Fibroblast of the conjunctiva (primary cell): ENCODE data around the gene RCVRN.
"Not testable (repeated sequence)": the region's sequence is repeated elsewhere in the genome, so short reads cannot be mapped to it uniquely, and the experiment has no call there.

Source experiments
- DNase-seq: peaks from one replicate; pipeline ENCODE4 v3.0.0-alpha.2; 2010; ENCODE audit warnings: low read depth

RCVRN gene

DNA sequence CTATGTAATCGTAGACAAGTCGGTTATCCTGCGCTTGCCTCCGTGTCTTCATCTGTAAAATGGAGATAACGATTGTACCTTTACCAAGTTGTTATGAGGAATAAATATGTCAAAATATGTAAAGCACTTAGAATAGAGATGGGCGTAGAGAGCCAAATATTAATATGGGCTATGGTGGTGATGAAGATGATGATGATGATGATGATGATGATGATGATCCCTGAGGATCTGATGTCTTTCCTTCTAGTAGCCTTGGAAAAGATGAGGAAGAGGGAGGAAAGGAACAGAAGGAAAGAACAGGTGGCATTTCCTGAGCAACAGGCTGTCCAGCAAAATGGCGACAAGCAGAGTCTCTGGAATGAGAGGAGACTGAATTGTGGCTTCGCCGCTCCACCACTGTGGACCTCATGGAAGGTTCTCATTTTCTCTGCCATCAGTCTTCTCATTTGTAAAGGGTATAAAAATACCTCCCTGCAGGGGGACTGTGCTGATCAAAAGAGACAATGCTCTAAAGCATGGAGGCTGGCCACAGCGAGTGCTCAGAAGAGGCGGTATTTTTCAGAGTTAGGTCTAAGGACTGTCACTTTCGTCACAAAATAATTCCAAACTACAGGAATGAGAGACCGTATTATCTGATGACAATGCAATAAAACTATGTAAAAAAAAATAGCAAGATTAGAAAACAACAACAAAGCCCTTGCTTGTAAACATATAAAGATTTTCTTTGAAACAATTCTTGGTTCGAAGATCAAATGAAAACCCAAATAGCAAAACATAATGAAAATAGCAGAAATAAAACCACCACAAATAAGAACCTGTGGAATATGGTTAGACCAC lies 17.2 kb upstream of the RCVRN start:
- DNase-seq: no peak

DNA sequence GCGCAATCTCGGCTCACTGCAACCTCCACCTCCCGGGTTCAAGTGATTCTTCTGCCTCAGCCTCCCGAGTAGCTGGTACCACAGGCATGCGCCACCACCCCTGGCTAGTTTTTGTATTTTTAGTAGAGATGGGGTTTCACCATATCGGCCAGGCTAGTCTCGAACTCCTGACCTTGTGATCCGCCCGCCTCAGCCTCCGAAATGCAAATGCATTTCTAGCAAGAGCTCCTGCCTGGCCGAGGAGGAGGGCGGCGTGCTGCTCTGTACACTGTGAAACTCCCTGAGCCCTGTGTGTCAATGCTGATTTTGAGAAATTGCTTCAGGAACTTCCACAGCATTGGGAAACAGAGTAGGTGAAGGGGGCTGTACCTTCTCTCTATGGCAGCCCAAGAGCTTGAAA lies 16.1 kb upstream of the RCVRN start:
- DNase-seq: not testable (repeated sequence)

DNA sequence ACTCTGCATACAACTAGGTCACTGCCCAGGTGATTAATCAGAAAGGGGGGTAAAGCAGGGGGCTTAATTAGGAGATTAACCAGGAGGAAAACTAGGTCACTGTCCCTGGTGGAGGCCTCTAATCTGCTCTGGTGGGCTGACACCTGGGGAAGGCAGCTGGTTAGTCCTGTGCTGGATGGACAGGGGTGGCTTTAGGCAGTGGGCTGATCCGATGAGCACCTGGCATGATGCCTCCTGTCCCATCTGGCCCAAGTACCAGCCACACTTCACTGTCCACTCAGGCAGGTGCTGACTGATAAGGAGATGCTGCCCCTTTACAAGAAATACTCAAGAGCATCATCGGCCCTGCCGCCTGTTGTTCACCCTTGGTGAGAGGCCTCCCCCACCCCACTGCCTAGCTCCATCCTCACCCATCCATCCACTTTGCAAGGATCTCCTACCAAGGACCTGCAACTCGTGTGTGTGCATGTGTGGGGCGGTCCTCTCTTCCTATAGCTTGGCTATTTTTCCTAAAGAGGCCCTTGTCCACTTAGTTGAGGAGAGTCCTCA lies 13.8 kb upstream of the RCVRN start:
- no peak for DNase-seq

DNA sequence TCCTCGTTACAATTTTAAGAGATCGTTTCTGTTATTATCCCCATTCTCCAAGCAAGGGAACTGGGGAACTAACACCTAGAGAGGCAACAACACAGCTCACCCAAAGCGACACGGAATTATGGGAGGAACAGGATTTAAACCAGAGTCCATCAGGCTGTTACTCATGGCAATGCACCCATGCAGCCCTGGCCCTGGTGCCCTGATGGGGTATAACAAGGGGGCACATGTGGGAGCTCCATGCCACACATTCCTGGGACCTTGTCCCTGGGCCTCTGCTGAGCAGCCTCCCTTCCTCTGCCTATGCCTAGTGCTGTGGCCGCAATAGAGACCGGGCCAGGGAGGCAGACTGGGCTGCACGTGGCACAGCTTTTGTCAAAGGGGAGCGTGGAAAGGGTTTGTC lies 13.3 kb upstream of the RCVRN start:
- DNase-seq: no peak

DNA sequence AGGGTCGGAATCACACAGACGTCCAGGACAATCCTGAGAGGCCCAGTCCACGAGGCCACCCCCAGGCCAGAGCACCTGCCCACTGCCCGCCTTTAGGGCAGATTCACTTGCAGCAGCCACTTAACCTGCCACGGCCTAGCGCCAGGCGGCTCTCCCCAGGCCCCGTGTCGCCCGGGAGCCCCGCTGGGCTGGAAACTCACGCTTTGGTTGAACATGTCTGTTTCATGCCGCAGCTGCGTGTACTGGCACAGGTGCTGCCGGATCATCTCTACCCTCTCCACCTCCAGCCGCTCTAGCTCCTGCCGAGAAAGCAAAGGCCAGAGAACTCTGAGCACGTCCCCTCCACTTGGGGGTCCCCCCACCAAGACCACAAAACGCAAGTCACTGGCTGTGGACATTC lies 12.7 kb upstream of the RCVRN start:
- DNase-seq: no peak

DNA sequence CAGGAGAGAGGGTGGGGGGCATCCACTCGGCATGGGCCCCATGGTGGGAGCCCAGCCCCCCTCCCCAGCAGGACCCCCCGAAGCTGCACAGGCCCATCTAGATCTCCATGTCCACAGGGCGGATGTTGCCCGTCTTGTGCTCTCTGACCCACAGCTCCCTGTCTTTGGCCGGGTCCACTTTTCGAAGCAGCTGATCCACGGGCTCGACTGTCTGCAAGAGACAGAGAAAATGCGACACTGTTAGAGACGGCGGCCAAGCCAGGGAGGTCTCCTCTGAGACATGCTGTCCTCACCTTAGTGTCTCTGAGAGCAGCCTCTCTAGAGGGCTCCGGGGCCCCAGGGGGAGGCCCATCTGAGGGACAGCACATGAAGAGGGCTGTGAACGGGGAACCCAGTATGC lies 12.1 kb upstream of the RCVRN start:
- DNase-seq: no peak

DNA sequence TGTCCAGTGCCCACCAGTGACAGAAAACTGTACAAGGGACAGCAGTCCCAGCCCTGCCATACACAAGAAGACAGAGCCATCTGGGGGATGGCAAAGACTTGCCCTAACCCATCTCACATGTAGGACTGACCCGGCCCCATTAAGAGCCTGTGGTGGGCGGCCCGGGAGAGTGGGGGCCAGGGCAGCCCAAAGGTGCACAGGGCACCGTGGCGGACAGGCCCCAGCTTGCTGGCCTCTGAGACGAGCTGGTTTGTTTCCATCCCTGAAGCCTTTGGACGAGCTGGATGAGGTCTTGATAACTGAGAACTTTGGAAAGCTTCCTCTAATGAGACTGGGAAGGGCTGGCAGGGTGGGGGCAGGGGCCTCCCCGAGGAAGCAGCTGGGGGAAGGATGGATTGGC lies 11.0 kb upstream of the RCVRN start:
- DNase-seq: no peak

DNA sequence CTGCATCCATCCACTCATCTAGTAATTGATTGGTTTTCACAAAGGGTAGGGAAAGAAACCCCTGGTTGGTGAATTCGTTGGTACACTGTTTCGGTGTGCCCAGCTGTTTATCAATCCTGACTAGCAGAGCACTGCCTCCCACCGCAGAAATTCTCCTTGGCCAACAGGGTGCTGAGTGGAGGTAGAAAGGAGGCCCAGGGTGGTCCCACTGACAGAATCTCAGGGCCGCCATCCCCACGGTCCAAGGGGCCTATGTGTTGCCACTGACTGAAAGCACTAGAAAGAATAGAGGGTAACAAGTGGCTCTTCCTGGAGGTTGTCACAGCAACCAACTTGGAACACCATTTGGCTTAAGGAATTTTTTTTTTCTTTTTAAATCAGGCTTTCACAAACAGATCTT lies 8.4 kb upstream of the RCVRN start:
- DNase-seq: no peak

DNA sequence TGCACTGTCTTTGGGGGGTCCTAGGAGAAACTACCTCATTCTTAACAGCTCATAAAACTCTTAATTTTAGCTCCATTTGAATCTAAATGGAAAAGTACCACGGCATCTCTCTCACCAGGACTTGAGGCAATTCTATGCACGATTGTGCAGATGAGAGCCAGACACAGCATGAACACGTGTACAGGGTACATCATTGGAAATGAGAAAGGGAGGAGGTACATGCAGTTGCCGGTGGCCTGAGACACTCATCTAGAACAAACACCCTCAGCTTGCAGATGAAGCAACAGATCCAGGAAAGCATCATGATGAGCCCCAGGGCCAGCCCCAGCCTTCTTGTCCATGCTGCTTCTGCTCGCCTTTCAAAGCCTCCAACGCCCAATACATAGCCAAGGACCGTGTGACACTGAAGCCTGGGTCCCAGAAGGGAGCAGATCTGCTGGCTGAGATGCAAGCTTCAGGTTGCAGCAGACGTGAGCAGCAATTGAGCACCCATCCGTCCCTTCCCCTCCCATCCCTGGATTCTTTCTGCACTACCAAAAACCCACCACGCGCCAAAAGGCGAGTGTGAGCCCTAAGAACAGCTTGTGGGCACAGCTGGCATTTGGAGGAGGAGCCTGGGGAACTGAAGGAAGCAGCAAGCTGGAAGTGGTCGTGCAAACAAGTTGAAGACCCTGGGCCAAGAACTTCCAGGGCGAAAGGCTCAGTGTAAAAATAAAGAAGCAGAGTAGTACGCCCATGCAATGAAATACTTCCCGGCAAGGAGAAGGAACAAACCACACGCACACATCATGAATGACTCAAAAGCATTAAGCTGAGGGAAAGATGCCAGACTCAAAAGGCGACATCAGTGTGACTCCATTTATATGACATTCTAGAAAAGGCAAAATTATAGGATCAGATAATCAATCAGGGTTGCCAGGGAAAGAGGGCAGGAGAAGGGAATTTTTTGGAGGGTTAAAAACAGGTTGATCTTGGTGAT lies 7.3 kb upstream of the RCVRN start:
- DNase-seq: no peak

DNA sequence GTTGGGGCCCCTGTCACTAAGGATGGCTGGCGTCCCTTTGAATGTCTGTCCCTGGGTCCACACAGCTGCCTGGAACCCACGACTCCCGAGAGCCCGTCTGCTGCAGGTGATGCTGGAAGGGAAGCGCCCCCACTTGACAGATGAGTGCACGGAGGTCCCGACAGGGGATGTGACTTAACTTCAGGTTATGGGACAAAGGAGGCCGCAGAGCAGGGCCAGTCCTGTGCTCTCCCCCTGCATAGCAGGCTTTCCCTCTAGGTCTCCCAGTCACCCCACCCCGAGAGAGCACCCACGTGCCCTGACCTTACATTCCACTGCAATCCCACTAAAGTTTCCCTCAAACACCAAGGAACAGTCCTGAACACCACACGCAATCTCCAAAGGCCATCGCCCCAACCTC lies 6.0 kb upstream of the RCVRN start:
- no peak for DNase-seq

DNA sequence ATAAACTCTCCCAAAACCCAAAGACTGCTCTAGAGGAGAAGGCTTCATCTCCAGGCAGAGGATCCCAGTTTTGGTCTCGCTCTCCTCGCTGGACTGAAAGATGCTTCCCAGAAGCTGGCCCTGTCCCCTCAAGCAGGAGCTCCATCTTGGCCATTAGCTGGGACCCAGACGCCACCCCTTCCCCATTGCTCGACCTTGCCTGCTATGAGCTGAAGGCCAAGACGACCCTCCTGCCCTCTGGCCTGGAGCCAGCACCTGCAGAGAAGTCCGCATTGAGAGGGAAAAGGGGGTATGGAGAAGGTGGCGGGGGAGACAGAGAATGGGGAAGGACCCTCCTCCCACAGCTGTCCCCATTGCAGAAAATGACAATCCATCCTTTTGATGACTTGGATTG lies 3.6 kb upstream of the RCVRN start:
- no peak for DNase-seq

DNA sequence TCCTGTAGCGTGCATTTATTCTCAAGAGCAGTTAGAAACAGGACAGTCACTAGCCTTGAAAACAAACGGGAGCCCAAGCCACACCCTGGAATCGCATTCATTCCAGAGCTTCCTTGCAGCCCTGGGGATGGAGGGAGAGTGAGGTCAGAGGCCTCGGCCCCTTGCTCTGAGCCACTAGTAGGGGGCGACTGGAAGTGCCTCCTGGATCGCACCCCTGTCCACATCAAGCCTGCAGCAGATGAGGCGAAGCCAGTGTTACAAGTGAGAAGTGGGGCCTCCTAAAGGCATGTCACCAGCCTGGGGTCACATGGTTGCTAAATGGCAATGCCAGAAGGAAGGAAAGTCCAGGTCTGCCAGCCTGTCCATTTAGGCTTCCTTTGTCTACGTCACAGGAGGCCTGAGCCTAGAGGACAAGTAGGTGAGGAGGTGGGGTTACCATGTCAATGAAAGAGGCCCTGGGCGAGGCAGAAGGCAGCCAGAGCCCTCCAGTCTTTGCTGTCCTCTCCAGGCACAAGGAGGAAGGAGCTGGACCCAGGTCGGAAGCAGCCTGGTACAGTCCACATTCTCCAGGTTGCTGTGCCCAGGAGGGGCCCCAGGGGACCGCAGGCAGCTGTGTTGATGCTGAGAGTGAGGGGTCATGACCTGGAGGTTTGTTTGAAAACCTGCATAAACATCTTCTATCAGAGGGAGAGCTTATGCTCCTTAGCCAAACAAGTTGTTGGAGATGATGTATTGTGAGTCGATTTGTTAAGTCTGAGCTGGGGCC lies 3.0 kb upstream of the RCVRN start:
- DNase-seq: no peak

DNA sequence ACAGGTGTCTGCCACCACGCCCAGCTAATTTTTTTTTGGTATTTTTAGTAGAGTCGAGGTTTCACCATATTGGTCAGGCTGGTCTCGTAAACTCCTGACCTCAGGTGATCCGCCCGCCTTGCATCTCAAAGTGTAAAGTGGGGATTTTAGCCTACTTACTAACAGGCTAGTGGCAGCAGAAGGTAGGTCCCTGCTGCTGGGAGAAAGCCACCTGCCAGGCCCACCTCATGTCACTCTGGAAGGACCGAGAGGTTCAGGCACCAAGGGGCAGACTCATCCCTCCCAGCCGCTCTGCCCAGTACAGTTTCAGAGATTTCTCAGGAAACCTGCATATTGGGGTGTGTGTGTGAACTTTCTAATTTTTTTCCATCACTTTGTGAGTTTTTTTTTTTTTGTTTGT lies 2.1 kb upstream of the RCVRN start:
- DNase-seq: no peak

DNA sequence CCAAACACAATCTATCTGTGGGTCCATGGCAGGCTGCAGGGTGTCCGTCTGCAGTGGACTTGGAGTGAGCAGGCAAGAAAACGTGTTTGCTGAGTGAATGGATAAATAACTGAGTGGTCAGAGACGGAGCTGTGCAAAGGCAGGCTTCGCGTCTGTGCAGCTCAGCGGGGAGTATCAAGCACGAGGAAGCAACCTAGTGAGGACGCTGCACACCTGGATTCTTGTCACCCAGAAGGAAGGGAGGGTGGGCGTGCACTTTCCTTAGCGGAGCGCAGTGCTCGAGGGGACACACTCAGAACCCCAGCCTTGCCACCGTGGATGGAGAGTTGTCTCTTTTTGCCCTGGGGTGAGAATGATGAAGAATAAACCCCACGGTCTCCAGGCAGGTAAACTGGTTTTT lies 1.5 kb upstream of the RCVRN start:
- DNase-seq: no peak

DNA sequence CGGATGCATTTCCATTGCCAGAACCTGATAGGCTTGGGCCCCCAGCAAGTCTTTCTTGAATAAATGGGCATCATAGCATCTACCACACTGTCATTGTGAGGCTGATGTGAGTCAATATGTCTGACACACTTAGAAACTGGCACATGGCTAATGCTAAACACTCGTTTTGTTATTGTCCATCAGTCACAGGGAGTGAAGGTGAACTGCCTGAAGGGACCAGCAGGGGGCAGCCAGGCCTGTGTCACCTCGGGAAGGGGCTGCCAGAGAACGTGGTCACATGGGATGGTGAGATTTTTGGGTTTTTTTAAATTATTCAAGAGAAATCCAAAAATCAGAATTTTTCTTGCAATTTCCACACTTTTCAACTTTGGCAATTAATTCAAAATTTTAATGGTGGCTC lies 831 bp upstream of the RCVRN start:
- no peak for DNase-seq

DNA sequence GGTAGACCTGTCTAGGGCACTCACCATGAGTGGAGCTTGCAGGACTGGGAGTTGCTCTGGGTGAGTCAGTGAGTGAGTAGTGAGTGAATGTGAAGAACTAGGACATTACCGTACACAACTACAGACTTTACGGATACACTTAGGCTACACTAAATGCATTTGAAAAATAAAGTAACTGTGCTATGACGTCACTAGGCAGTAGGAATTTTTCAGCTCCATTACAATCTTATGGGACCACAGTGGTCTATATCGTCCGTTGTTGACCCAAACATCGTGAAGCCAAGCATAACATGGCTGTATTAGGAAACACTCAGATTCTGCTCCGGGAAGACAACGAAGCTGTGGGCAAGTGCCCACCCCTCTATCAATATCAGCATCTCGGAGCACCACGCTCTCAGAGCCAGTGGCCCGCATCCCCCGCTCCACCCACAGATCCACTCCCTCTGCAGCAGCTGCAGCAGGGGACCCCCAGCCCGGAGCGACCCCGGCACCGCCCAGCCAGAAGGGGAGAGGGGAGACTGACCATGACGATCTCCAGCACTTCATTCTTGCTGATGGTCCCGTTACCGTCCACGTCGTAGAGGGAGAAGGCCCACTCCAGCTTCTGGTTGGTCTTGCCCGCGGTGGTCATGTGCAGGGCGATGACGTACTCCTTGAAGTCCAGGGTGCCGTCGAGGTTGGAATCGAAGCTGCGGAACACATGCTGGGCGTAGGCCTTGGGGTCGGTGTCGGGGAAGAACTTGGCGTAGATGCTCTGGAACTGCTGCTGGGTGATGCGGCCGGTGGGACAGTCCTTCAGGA lies 594 bp downstream of the RCVRN start:
- DNase-seq: no peak

DNA sequence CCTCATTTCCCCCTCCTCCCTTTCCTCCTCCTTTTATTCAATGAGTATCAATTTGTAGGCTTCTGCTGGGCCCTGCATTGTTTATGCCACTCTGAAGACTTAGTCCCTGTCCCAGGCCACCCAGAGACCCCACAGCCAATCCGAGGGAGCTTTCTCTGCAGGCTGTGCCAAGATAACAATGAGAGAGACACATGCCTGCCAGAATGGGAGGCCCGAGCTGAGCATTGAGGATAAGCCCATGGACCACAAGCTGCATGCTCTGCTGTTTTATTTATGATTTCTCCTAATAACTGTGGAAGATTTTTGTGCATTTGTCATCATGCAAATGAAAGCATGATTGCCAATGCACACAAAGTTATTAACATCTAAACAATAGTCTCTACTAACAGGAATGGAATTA lies 3.0 kb downstream of the RCVRN start:
- no peak for DNase-seq

DNA sequence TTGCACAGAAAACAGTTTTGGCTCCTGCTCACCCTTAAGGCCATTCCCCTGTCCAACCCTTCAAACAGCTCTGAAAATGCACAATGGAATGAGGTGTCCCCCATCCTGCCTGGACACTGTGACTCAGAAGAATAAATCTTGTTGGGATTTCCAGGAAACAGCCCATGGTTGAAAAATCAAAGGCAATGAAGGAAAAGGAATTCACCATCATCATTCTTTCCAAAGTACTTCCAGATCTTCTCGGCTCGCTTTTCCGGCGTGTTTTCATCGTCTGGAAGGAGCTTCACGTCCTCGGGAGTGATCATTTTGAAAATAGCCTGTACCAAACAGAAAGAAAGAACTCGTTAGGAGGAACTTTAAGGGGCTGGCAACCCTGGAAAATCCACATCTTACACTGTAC lies 4.3 kb downstream of the RCVRN start:
- no peak for DNase-seq

DNA sequence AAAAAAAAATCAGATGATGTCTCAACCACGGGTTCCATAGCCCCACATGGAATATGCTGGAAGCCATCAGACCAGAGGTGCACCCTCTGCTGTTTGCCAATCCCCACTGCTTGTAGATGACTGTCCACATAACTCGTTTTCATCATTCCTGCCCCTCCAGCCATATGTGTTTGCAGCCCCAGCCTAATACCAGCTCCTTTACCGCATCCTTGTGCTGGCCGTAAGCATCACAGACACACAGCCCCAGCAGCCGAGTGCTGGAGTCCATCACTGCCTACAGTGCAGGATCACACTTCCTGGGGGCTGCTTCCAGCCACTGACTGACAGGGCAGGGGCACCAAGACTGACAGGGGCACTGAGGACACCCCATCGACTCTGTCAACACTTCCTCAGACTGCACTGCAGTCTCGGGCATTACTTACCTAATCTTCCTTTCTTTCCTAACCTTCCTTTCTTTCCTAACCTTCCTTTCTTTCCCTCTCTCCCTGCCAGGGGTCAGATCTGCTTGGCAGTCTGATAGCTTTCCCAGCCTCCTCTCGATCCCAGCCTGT lies 5.0 kb downstream of the RCVRN start:
- DNase-seq: no peak

DNA sequence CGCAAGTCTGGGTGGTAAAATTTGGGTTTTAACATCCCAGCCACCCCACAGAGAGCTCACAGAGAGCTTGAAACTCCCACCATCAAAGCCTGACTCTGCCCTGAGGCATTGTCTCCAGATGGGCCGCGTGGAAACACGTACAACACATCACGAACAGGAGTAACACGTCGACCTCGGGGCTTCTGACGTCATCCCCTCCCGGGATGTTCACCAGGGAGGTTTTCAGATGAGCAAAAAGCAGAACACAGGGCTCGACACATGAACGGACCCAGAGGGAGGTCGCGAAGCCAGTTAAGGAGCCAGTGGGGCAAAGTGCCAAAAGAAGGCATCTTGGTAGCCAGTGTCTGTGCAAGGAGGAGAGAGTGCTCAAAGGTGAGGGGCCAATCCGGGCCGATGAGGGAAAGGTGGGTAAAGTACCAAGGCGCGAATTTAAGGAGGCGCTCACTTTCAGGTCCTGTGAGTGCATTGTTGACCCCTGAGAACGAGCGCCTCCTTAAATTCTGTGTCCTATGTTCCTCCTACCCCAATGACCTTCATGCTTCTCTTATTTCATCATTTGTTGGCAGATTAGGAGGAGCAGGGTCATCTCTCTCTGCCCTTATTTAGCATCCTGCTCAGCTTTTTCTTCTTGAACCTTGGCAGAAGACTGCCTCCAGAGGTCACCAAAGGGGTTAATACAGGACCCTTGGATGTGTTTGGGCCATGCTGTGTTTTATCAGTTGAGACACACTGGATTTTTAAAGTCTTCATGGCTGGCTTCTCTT lies 5.6 kb downstream of the RCVRN start:
- DNase-seq: no peak
